Karpas-422 (cell line): ENCODE measurements around the gene AVPR2. TPM values are rescaled to one million over a fixed set of nuclear protein-coding genes. Genes with fewer than 3 reads are reported as not detected.

ENCODE experiments used
- DNase-seq: peaks from one replicate; pipeline ENCODE4 v3.0.0-alpha.2; 2015
- H2AFZ ChIP-seq: fragments of 200-600 bp; sonication (generic); 2 replicates; pipeline ENCODE4 v1.6.1; 2014; ENCODE audit warnings: antibody characterized with exemption, low read length, mixed read lengths
- H3K27ac ChIP-seq: fragments of 200-600 bp; sonication (generic); 2 replicates; pipeline ENCODE4 v1.5.1; 2014; ENCODE audit warnings: mild to moderate bottlenecking, low read length, moderate library complexity
- H3K27me3 ChIP-seq: fragments of 200-600 bp; sonication (generic); 2 replicates; pipeline ENCODE4 v1.6.1; 2014; ENCODE audit warnings: low read length, mixed read lengths
- H3K36me3 ChIP-seq: fragments of 200-600 bp; sonication (generic); 2 replicates; pipeline ENCODE4 v1.6.1; 2014; ENCODE audit warnings: low read length, mixed read lengths; ENCODE audit not compliant: insufficient read depth
- H3K4me1 ChIP-seq: fragments of 200-600 bp; sonication (generic); 2 replicates; pipeline ENCODE4 v1.6.1; 2014; ENCODE audit warnings: mild to moderate bottlenecking, low read length, mixed read lengths
- H3K4me2 ChIP-seq: fragments of 200-600 bp; sonication (generic); 2 replicates; pipeline ENCODE4 v1.6.1; 2014; ENCODE audit warnings: low read length, low read depth, mild to moderate bottlenecking; ENCODE audit not compliant: poor library complexity, severe bottlenecking
- H3K4me3 ChIP-seq: fragments of 200-600 bp; sonication (generic); 2 replicates; pipeline ENCODE4 v1.5.1; 2014; ENCODE audit warnings: mild to moderate bottlenecking, antibody characterized with exemption, low read length, mixed read lengths
- H3K79me2 ChIP-seq: fragments of 200-600 bp; sonication (generic); 2 replicates; pipeline ENCODE4 v1.6.1; 2014; ENCODE audit warnings: mild to moderate bottlenecking, low read length, mixed read lengths
- H3K9ac ChIP-seq: fragments of 200-600 bp; sonication (generic); 2 replicates; pipeline ENCODE4 v1.6.0; 2014; ENCODE audit warnings: low read length
- H3K9me2 ChIP-seq: fragments of 200-600 bp; sonication (generic), shearing (Covaris generic); replicated peaks from 2 replicates; pipeline ENCODE4 v1.6.0; 2014; ENCODE audit warnings: mild to moderate bottlenecking, low read length, moderate library complexity; ENCODE audit not compliant: insufficient read depth
- H3K9me3 ChIP-seq: fragments of 300-700, 200-600 bp; sonication (generic); 2 replicates; pipeline ENCODE4 v1.6.1; 2014; ENCODE audit warnings: low read length, mixed read lengths
- H4K20me1 ChIP-seq: fragments of 200-600 bp; sonication (generic); 2 replicates; pipeline ENCODE4 v1.6.1; 2014; ENCODE audit warnings: mild to moderate bottlenecking, antibody characterized with exemption, low read length, low read depth; ENCODE audit not compliant: insufficient read depth
- total RNA-seq: library from RNA; depleted of rRNA; stranded (reverse); fragments of >200 nt; shearing (Covaris generic); gene quantifications from 2 replicates; pipeline ENCODE4 v1.2.3, GENCODE V29; 2014; ENCODE audit warnings: low replicate concordance

The AVPR2 gene
- total RNA-seq, 1 experiment from 2014 or later, result not detected

GRCh38 chrX:153931748-153932147, 27.3 kb downstream of the AVPR2 start:
- no peak for DNase-seq

GRCh38 chrX:153932220-153932915, 27.9 kb downstream of the AVPR2 start:
- H3K4me2 ChIP-seq, result no peak overlapping the region
- peaks cover 20% of the 10 kb centered on the region for H3K79me2 ChIP-seq
- H3K9me2 ChIP-seq, result no peaks in the 10 kb centered on the region
- no peak for DNase-seq
- no peaks in the 10 kb centered on the region for H3K9me3 ChIP-seq
- H3K27ac ChIP-seq, result no peak overlapping the region
- H2AFZ ChIP-seq, result no peak overlapping the region
- no peak overlapping the region for H3K9ac ChIP-seq
- H3K27me3 ChIP-seq, result no peaks in the 10 kb centered on the region
- peaks cover 34% of the 10 kb centered on the region for H3K4me1 ChIP-seq
- no peak overlapping the region for H3K4me3 ChIP-seq
- 0 out of 2 replicates have a peak, but pooled peaks cover 4% of the 10 kb centered on the region for H3K36me3 ChIP-seq
- H4K20me1 ChIP-seq, result no peaks in the 10 kb centered on the region

More at GRCh38 chrX:153931748-153932147, 27.3 kb downstream of the AVPR2 start:
- H3K9ac ChIP-seq, result no peak overlapping the region
- no peaks in the 10 kb centered on the region for H4K20me1 ChIP-seq
- H3K79me2 ChIP-seq, result peaks cover 20% of the 10 kb centered on the region
- no peaks in the 10 kb centered on the region for H3K9me3 ChIP-seq
- H3K36me3 ChIP-seq, result 0 out of 2 replicates have a peak, but pooled peaks cover 4% of the 10 kb centered on the region
- H2AFZ ChIP-seq, result no peak overlapping the region
- peaks cover 40% of the 10 kb centered on the region for H3K4me1 ChIP-seq
- no peaks in the 10 kb centered on the region for H3K9me2 ChIP-seq
- no peak overlapping the region for H3K4me2 ChIP-seq
- H3K4me3 ChIP-seq, result no peak overlapping the region
- no peak overlapping the region for H3K27ac ChIP-seq
- no peaks in the 10 kb centered on the region for H3K27me3 ChIP-seq

DNA sequence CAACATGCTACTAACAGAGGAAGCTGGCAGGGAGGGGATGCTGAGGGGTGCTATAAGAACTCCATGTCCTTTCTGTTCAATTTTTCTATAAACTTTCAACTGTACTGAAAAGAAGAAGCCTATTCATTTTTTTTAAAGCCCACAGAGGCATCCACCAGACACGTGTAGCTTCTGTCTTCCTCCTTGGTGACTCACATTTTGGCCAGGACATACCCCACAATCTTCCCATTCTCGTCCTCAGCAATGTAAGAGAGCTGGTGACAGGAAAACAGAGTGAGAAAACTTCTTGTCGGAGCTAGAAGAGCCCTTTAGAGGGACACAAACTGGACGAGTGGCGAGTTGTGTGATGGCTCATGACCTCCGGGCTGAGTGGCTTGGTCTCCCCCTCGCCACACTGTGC, 29.3 kb downstream of the AVPR2 start:
- Histone ChIP-seq H3K9me2 (no peaks in the 10 kb centered on the region), H3K27me3 (no peaks in the 10 kb centered on the region), H3K27ac (peak overlapping the region; percentile 66), H3K36me3 (0 out of 2 replicates have a peak, but pooled peaks cover 4% of the 10 kb centered on the region), H3K4me3 (peak overlapping the region; percentile 89), H3K4me2 (peak overlapping the region; percentile 56), H3K4me1 (peaks cover 29% of the 10 kb centered on the region), H3K79me2 (peaks cover 20% of the 10 kb centered on the region), H3K9ac (peak overlapping the region; percentile 93), H4K20me1 (no peaks in the 10 kb centered on the region), H3K9me3 (no peaks in the 10 kb centered on the region), H2AFZ (no peak overlapping the region)
- DNase-seq, result no peak

DNA sequence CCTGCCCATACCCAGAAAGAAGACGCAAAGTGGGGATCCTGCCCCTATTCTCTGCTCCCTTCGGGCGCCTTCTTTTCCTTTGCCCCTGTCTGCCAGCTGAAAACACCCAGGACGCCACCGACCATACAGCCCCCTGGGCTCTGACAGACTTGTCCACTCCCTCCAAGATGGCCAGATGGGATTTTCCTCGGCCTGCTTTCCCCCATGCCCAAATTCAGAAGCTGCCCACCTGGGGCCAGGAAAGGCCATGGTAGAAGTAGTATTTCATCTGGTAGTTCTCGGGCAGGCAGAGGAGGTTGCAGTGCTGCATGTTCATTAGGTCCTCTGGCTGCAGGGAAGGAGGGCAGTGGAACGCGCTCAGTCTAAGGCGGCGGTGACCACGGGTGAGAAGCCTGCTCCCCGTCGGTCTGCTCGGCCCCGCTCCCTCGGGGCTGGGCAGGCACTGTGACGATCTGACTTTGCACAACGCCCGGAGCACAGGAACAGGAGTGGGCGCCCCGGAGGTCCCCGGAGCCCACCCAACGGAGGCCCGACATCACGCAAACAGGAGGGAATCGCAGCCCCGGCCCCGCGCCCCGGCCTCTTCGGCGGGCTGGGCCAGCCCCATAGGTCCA, 29.8 kb downstream of the AVPR2 start:
- Histone ChIP-seq H4K20me1 (no peaks in the 10 kb centered on the region), H3K9me3 (no peaks in the 10 kb centered on the region), H3K4me1 (peaks cover 24% of the 10 kb centered on the region), H2AFZ (no peak overlapping the region), H3K79me2 (peaks cover 20% of the 10 kb centered on the region), H3K27me3 (no peaks in the 10 kb centered on the region), H3K9me2 (no peaks in the 10 kb centered on the region), H3K4me2 (peak overlapping the region; percentile 56), H3K27ac (peak overlapping the region; percentile 66), H3K9ac (peak overlapping the region; percentile 93), H3K4me3 (peak overlapping the region; percentile 89), H3K36me3 (0 out of 2 replicates have a peak, but pooled peaks cover 4% of the 10 kb centered on the region)
- no peak for DNase-seq

DNA sequence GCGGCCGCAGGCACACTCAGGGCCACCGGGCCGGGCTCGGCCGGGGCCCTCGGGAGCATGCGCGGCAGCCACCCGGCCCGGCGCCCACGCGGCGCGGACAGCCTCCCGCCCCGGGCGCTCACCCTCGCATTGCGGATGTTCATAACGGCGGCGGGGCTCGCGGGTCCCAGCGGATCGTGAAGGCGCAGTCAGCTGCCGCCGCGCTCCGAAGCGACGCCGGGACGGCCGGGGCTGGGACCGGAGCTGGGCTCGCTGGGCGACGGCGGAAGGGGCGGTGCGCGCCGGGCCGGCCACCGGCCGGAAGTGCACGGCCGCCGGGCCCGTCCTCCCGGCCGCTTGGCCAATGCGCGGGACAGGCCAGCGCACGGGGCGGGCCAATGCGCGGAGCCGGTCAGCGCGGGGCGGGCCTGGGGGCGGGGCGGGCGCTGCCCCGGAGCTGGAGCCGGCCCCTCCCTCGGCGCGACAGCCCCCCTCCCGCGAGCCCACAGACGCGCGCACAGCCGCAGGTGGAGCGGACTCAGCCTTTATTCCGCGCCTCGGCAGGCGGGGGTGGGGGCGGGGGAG, 30.4 kb downstream of the AVPR2 start, which contains the start of gene NAA10:
NAA10 (minus strand) TSS at position 276 of the 564 bp plus-strand sequence; CDS start at position 143, 133 bp downstream.
- Histone ChIP-seq H3K27me3 (no peaks in the 10 kb centered on the region), H2AFZ (peak within 1 kb of the TSS; percentile 67; the same call in 1 of the 2 replicates), H3K79me2 (peaks cover 20% of the 10 kb centered on the region), H3K9ac (peak within 1 kb of the TSS; percentile 93), H3K9me3 (no peaks in the 10 kb centered on the region), H4K20me1 (no peaks in the 10 kb centered on the region), H3K4me1 (peaks cover 18% of the 10 kb centered on the region), H3K4me3 (peak within 1 kb of the TSS; percentile 89), H3K9me2 (no peaks in the 10 kb centered on the region), H3K27ac (peak within 1 kb of the TSS; percentile 66), H3K4me2 (peak within 1 kb of the TSS; percentile 82), H3K36me3 (0 out of 2 replicates have a peak, but pooled peaks cover 4% of the 10 kb centered on the region)
- peak; percentile 89 for DNase-seq

GRCh38 chrX:153935326-153935851, 30.9 kb downstream of the AVPR2 start:
- H3K9ac ChIP-seq, result peak overlapping the region; percentile 72
- peaks cover 20% of the 10 kb centered on the region for H3K79me2 ChIP-seq
- H3K27ac ChIP-seq, result no peak overlapping the region
- 0 out of 2 replicates have a peak, but pooled peaks cover 4% of the 10 kb centered on the region for H3K36me3 ChIP-seq
- H3K27me3 ChIP-seq, result no peaks in the 10 kb centered on the region
- H3K9me3 ChIP-seq, result no peaks in the 10 kb centered on the region
- peaks cover 16% of the 10 kb centered on the region for H3K4me1 ChIP-seq
- H3K4me2 ChIP-seq, result peak overlapping the region; percentile 82
- peak overlapping the region; percentile 75 for H3K4me3 ChIP-seq
- peak overlapping the region; percentile 67; the same call in 1 of the 2 replicates for H2AFZ ChIP-seq
- no peaks in the 10 kb centered on the region for H4K20me1 ChIP-seq
- no peaks in the 10 kb centered on the region for H3K9me2 ChIP-seq
- DNase-seq, result no peak

- 0 out of 2 replicates have a peak, but pooled peaks cover 4% of the 10 kb centered on the region for H3K36me3 ChIP-seq
- no peak overlapping the region for H3K9ac ChIP-seq
- no peaks in the 10 kb centered on the region for H3K9me2 ChIP-seq
- H3K27ac ChIP-seq, result no peak overlapping the region
- peaks cover 20% of the 10 kb centered on the region for H3K79me2 ChIP-seq
- no peak for DNase-seq
- H3K4me2 ChIP-seq, result no peak overlapping the region
- H4K20me1 ChIP-seq, result no peaks in the 10 kb centered on the region
- no peaks in the 10 kb centered on the region for H3K27me3 ChIP-seq
- H3K9me3 ChIP-seq, result no peaks in the 10 kb centered on the region
- H3K4me3 ChIP-seq, result no peak overlapping the region
- H3K4me1 ChIP-seq, result peaks cover 10% of the 10 kb centered on the region
- no peak overlapping the region for H2AFZ ChIP-seq
Observed at GRCh38 chrX:153937056-153937455, 32.6 kb downstream of the AVPR2 start.
